ENCODE results near the gene LTA4H. TPM values are rescaled to one million over a fixed set of nuclear protein-coding genes. Genes with fewer than 3 reads are reported as not detected.
A peak's percentile ranks its signal among the peaks of the same experiment; 100 is the strongest.

LTA4H gene
- total RNA-seq, 1 donor from 2014 or later = 76.2 TPM

DNA sequence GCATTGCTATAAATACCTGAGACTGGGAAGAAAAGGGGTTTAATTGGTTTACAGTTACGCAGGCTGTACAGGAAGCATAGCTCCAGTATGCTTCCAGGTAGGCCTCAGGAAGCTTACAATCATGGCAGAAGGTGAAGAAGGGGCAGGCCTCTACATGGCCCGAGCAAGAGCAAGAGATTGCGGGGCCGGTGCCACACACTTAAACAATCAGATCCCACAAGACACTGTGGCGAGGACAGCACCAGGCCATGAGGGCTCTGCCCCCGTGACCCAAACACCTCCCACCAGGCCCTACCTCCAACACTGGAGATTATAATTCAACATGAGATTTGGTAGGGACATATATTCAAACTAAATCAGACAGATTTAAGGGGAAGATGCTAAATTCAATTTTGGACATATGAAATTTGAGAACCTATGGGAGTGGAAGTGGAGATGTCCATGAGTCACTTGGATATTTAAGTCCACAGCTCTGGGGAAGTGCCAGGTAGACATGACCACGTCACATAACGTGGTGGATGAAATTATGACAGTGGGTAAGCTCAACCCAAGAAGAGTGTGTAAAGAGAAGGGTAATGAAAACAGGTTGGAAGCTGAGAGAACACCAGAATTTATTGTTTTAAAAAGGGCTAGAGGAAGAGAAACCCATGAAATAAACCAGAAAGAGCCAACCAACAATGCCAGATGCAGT is 1.5 kb upstream of the LTA4H start:
- no peak for DNase-seq (ENCODE audit: extremely low read depth, low read depth, low spot score)

DNA sequence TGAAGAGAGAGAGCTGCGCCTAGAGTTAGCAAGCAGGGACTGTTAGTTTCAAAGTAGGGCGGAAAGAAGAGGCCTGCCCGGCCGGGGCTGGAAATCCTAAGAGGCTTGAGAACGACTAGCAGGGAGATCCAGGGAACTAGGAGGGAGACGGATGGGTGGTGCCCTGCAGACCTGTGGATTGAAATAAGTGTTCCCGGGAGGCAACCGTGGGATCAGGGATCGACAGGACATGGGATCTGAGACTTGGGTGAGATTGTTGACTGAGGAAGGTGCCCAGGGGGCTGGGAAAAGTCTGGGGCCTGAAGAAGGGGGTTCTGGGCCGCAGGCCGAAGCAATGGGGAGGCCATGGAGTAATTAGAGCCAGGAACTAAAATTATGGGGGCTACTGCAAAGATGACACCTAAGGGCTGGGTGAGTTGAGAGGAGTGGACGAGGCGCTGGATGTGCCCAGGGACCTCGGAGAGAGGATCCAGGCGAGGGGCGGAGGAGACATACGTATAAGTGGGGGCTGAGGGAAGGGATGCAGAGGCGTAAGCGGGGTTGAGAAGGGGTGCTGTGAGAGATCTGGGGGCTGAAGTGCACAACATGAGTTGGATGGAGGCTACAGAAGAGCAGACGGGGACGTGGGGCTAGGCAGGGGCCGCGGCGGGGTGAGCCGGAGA is 635 bp downstream of the LTA4H start:
- no peak for DNase-seq (ENCODE audit: extremely low read depth, low read depth, low spot score)

DNA sequence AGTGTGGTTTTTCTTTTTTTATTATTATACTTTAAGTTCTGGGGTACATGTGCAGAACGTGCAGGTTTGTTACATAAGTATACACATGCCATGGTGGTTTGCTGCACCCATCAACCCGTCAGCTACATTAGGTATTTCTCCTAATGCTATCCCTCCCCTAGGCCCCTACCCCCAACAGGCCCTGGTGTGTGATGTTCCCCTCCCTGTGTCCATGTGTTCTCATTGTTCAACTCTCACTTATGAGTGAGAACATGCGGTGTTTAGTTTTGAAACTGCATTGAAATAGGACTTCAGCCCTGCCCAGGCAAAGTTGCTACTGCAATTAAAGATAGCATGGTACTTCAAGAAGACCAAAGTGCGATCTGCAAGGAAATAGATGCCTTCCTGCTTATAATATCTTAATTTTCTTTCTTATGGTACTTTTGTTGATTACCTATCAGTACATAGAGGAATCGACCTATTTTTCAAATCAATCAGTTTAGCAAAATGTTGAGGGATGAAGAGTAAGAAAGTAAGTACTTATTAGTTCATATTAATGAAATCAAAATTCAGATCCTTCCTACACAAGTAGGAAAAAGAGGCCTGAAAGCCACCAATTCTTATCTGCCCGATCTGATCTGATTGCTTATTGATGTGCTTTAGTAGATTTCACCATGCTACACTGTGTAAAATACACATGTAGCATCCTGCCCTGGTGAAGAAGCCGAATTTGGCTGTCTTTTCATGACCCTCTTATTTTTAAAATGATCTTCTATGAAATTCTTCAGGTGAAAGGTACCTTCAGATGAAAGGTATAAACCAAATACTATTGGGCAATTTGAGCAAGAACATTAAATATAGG is 1.6 kb downstream of the LTA4H start:
- no peak for DNase-seq (ENCODE audit: extremely low read depth, low read depth, low spot score)

DNA sequence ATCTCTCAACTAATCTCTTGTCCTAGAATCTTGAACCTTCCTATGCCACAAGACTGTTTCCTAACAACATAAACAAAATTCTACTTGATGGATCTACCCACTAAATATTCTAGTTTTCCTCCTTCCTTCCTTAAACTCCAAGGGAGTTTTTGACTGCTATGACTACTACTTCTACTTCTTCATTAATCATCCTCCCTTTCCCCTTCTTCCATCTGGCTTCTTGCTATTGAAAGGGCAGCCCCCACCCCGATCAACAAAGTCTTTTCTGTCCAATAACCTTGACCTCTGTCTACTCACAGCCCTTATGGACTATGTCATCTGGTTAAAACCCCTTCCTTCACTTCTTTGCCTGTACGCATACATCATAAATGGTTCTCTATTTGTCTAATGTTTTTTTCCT is 5.6 kb downstream of the LTA4H start:
- DNase-seq (ENCODE audit: extremely low read depth, low read depth, low spot score) = no peak

DNA sequence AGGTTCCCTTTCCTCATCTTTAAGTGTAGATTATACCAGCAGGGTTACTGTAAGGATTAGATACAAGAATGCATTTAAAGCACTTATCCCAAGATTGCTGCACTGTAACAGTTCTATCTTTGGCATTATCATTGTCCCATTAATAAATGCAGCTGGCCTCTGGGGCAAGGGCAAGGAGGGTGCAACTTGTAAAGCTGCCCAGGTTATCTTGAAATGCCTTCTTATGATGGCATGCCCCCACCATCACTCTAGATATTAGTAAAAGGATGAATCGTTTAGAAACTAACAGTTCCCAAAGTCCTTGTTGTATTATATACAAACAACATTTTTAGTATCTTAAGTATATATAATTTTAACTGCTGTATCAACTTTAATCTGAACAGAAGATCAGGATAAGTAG is 6.8 kb downstream of the LTA4H start:
- DNase-seq (ENCODE audit: extremely low read depth, low read depth, low spot score) = no peak

DNA sequence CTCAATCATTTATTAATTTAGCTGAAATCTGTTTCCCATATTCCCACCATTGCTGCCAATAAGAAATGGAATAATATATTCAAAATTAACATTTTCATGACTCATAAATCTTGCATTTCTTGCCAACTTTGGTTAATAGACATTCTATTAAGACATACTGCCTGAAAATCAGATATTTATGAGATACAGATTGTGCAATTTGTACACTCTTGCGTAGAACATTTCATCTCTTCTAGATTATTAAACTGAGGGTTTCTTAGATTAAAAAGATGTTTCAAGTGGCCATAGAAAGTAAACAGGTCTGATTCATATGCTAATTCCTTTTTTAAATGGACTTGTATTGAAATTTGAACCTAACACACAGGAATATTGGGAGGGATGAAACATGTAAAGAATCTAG is 9.1 kb downstream of the LTA4H start:
- DNase-seq (ENCODE audit: extremely low read depth, low read depth, low spot score) = no peak

DNA sequence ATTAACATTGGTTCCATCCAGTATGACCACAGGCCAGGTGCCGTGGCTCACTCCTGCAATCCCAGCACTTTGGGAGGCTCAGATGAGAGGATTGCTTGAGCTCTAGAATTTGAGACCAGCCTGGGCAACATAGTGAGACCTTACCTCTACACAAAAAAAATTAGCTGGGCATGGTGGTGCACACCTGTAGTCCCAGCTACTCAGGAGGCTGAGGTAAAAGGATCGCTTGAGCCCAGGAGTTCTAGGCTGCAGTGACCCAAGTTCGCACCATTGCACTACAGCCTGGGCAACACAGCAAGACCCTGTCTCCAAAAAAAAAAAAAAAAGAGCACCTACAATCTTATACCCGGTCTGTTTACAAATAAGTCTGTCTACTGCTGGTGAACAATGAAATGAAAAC is 9.9 kb downstream of the LTA4H start:
- no peak for DNase-seq (ENCODE audit: extremely low read depth, low read depth, low spot score)

DNA sequence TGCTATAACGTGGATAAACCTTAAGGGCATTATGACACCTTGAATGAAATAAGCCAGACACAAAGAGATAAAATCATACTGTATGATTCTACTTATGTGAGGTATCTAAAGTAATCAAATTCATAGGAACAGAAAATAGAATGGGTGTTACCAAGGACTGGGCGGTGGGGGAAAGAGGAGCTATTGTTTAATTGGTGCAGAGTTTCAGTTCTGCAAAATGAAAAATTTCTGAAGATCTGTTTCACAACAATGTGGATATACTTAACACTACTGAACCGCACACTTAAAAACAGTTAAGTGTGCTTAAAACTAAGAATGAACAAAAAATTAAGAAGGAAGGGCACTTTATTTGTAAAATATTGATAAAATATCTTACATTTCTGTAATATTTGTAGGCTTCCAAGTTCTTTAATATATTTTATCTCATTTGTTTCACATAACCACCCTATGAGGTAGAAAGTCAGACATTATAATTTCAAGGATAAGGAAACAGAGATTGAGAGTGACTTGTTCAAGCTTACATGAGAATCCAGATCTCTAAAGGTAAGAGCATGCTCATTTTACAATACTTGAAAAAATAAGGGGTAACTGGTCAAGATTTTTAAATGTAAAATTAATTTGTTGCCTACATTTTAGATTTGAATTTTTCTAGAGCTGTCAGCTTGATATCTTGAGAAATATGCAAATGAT is 14.9 kb downstream of the LTA4H start:
- no peak for DNase-seq (ENCODE audit: extremely low read depth, low read depth, low spot score)

DNA sequence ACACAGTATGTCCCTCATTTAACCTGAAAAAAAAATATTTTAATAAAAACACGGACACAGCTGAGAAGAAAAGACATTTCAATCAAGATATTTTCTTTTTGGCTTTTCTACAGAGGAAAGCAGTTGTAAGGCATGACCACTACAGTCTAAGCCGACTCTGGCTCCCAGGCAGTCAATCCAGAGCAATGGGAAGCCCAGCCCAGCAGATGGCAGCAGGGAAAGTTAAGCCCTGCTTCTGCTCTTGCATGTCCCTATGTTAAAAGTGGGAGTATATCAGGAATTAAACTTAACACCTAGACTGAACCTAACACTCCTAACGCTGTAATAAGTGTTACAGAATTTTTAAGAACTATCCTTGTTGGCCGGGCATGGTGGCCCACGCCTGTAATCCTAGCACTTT is 19.7 kb downstream of the LTA4H start:
- DNase-seq (ENCODE audit: extremely low read depth, low read depth, low spot score) = no peak

DNA sequence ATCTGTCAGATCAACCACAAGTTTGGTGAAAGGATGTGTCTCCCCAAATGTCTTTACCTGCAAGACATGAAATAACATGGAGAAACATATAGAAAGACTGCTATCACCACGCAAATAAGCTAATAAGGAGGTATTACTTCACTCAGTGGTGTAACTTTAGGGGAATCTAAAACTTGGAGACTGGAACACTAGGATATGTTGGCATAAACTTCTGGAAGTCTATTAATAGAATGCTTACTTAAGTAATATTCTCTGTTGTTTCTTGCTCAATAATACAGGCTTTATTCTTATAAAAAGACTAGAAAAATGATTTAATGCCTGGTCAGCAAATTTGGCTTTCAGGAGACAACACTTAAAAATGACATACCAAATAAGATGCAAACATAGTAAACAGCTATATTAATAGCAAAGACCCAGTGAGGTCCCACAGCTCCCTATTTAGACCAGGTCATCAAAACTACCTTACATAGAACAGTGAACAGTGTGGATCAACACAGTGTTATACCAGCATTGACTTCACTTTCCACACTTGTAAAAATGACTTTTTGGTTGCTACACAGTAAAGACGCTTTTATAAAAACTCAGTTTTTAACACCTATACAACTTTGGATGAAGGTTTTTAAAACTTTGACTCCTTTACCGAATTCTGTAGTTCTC is 20.3 kb downstream of the LTA4H start:
- DNase-seq (ENCODE audit: extremely low read depth, low read depth, low spot score) = no peak

DNA sequence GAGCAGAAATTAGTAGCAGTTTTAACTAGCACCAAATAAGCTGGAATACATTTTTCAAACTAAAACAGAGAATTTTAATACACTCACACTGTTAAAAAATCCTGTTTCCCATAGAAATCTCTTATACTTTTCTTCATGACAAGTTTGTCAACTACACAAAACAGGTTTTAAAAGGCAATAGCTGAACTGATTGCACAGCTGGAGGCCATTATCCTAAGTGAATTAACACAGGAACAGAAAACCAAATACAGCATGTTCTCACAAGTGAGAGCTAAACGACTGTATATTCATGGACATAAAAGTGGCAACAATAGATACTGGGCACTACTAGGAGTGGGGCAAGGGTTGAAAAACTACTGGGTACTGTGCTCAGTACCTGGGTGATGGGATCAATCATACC is 27.7 kb downstream of the LTA4H start:
- no peak for DNase-seq (ENCODE audit: extremely low read depth, low read depth, low spot score)

DNA sequence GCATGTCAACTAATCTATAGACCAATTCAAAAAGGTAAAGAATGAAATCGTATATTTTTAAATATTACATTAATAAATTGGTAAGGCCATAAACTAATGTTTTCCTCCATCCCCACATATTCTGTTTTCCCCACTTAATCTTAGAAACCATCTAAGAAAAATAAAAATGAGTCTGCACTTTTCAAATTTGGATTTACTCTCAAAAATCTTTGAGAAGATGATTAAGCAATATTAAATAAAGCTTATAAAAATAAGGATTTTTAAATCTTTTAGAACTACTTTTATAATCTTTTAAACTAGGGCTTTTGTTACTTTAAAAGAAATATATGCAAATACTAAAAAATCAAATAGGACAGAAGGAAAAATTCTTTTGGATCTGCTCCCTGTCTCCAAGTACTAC is 28.7 kb downstream of the LTA4H start:
- DNase-seq (ENCODE audit: extremely low read depth, low read depth, low spot score) = no peak

DNA sequence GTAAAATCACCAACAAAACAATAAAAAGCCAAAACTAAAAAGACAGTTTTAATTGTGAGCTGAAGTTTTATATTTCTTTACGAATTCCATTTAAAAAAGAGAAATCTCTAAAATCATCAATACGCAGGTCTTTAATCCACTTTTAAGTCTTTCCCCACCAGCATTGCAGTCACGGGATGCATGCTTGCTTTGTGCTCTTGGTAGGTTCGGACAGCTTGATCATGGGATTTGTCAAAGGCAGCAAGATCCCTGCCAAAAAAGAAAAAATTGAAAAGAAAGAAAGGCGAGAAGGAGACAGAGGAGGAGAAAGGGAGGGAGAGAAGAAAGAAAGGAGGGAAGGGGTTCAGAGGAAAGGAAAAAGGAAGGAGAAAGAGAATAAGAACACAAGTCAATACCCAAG is 34.5 kb downstream of the LTA4H start:
- no peak for DNase-seq (ENCODE audit: extremely low read depth, low read depth, low spot score)

DNA sequence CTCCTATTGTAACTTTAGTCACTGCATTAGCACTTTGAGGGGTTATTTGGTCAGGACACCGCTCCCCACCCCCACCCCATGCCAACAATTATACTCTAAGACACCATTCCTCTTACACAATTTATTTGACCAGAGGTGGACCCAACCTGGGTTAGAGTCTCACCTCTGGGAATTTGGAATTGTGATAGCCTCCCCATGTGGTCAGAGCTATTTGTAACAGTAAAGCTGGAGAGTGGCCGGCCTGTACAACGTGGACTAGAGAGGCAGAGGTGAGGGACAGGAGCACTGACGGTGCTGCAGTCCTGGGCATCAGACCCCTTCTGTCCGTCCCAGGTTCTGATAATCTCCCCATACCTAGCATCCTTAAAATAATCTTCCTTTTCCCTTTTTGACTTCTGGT is 35.9 kb downstream of the LTA4H start:
- no peak for DNase-seq (ENCODE audit: extremely low read depth, low read depth, low spot score)

DNA sequence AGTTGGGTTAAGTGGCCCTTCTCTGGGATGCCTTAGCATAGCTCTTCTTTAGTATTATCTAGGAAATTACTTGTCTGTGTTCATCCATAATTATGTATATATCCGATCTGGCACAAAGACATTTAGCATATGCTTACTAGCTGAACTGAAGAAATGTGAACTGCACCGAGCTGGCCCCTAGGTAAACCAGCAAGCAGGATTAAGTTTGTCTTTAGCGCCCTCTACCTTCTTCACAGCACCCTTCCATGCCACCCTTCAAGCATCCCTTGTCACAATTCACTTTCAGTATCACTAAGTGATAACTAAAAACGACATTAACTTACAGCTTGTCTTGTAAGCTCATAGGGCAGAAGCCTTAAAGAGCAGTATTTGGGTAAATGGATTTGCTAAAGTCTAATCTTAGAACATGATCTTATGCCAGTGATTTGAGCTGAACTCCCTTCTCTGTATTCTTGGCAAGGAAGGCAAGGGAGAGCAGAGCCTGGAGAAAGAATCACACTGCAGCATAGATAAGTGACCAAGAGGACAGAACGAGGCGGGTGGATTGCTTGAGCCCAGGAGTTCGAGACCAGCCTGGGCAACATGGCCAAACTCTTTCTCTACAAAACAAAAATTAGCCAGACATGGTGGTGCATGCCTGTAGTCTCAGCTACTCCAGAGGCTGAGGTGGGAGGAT is 36.6 kb downstream of the LTA4H start:
- peak; percentile 36 for DNase-seq (ENCODE audit: extremely low read depth, low read depth, low spot score)

DNA sequence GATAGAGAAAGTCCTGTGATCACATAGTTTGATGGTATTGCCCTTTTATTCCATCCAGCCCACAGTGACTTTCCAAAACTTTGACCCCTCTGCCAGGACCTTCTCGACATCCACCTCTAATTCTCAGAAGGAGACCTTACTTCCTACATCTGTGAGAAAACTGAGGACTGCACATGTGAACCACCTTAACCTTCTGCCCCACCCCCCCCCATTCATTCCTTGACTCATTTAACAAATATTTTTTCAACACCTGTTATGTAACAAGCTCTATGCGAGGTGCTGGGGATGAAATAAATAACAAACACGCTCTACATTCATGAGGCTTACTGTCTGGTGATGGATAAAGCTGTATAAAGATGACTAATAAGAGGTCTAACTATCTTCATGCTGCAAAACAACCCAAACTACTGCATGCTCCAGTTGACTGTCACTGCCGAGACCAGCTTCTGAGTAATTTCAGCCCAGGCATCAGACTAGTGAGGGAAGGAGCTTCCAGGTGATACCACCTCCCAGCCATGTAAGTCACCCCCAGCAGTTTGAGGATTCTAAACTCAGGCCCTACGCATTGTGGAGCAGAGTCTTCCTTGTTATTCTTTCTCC is 37.4 kb downstream of the LTA4H start:
- no peak for DNase-seq (ENCODE audit: extremely low read depth, low read depth, low spot score)

DNA sequence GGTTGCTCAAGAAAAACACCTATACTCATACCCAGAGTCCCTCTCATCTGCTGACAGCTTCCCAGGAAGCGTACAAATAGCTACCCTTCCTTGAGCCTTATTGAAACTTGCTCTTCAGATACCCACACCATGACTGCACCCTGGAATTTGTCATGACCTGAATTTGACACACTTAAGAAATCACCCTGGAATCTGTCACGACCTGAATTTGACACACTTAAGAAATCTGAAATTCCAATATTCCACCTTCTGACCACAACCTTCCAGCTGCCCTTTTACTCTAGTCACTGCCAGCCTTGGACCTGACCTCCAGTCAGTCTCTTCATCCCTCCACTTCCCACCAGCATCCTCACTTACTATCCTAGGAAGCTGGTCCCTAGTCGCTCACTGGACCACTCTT is 38.1 kb downstream of the LTA4H start:
- no peak for DNase-seq (ENCODE audit: extremely low read depth, low read depth, low spot score)

DNA sequence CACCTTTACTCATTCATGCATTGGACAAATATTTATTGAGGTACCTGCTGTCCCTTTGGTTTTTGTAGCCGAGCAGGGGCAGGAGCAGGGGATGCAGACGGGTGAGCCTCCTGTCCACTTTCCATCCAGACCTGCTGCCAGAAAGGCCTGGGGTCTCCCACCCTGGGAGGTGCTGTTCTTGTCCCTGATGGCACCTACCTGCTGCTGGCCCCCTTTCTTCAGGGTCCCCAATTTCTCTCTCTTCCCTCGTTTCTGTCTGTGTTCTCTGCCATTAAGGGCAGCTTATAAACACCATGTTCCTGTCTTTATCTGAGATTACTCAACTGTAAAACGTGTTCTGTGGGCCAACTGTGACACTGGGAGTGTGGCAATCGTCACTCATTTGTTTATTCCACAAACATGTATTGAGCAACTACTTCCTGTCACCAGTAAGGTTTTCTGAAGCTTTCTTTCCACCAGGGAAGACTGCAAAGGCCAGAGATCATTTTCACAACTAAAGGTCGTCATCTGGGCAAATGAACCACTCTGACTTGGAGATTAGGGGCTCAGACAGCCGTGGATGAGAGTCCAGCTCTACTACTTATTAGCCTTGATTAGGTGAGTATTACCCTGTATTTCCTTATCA is 39.2 kb downstream of the LTA4H start, which contains the start of gene HAL:
HAL (minus strand) TSS at position 311 of the 625 bp plus-strand sequence. CDS start 434 bp downstream, outside the sequence.
- DNase-seq (ENCODE audit: extremely low read depth, low read depth, low spot score) = no peak

All from glomerular endothelial cell (primary cell).